GM18867 (cell line): ENCODE data around the gene CCDC70.

ENCODE experiments used
- ATAC-seq: cut with Tn5 transposase; IDR thresholded peaks from one replicate; pipeline ENCODE4 v1.9.1; 2021; ENCODE audit warnings: mild to moderate bottlenecking, moderate library complexity; ENCODE audit not compliant: unreplicated experiment

CCDC70 gene

DNA sequence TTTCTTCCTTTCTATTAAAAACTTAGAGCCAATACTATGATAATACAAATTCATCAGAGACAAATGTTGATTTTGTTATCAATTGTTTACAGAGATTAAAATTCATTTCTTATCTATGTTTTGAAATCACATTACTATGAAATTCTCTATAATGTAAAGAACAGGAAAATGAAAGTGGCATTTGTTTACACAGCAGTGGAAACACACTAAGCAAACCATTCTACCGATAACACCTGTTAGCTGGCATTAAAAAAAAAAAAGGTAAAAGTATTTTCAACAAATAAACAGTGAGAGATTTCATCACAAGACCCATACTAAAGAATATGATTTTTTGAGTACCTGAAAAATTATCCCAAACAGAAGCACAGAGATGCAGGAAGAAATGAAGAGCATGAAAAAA is 4.8 kb upstream of the CCDC70 start:
- ATAC-seq = no peak

DNA sequence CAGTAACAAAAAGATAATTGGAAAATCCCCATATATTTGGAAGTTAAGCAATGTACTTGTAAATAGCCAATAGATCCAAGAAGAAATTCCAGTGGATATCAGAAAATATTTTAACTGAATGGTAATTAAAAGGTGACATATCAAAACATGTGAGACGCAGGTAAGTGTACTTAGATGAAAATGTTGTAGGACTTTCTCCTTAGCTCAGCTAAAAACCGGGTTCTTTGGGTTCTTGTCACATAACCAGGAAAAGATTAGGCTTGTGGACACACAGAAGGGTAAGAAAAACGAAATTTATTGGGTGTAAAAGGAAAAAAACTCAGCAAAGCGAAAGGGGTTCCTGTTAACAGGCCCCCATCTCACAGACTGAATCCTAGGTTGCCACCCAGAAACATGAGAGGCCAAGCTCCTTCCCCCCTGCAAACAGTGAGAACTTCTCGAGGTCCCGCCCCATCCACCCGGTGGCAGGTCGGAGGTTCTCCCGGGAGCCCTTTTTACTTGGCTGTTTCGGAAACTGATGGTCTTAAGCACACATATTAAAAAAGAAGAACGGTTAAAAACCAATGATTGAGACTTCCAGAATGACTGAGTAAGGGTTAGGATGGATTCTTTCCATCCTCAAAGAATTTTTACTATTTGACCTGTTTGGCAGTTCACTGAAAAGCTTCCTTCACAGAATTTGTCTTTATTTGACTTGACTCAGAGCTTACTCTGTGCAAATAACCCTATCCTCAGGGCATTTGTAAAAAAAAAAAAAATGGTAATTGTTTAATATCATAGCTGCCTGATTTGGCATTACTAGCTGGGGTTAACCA is 3.1 kb upstream of the CCDC70 start:
- ATAC-seq = no peak

DNA sequence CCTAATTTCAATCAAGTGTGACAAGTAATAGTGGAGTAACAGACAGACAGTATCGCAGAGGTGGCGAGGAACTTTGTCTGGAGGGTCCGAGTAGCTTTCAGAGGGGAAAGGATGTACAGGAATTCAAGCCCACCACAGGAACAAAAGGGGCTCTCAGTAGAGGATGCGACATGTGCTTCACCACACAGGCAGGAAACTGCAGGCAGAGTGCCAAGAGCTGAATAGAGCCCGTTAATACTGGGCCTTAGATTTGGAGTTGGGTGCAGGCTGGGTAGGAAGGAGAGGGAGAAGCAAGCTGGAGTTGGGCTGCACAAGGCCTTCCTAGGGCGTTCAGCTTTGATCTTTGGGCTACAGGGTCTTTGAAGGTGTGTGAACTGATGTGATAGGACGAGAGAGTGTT is 1.2 kb downstream of the CCDC70 start:
- no peak for ATAC-seq

GRCh38 chr13:51865838-51866237 is 4.1 kb downstream of the CCDC70 start:
- ATAC-seq = no peak

- no peak for ATAC-seq
Observed at GRCh38 chr13:51867062-51867461, 5.3 kb downstream of the CCDC70 start.

DNA sequence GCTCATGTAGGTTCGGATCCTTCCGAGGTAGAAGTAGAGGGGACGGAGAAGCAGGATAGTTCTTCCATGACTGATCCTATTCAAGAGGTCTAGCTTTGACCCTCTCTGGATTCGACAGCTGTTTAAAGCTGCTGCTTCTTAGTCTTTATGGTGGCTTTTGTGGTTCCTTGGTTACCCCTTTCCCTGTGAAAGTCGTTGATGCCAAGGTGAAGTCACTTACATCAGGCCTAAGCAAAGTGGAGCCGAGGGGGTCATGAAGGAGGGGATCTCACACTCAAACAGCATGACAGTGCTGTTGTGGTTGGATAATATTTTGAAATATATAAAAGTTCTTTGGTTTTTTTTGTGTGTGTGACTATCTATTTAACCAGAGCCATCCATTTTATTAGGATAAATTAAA is 8.1 kb downstream of the CCDC70 start:
- ATAC-seq = no peak

DNA sequence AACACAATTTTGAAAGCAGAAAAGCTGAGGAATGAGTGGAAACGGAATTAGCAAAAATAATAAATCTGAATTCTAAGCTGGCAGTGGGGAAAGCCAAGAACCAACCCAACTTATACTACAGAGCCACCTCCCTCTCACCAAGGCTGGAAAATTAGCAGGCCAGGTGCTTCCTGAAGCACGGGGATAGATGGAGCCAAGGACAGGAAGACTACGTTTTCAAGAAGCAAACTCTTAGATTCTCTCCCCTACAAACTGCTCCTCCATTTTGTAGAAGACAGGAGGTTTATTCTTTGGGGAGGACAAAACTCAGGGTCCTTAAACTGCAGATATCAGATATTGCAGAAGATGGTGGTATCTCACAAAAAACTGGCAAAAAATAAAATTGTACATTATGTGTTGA is 8.8 kb downstream of the CCDC70 start:
- no peak for ATAC-seq

- ATAC-seq = no peak
Observed at GRCh38 chr13:51873117-51873798, 11.5 kb downstream of the CCDC70 start.

DNA sequence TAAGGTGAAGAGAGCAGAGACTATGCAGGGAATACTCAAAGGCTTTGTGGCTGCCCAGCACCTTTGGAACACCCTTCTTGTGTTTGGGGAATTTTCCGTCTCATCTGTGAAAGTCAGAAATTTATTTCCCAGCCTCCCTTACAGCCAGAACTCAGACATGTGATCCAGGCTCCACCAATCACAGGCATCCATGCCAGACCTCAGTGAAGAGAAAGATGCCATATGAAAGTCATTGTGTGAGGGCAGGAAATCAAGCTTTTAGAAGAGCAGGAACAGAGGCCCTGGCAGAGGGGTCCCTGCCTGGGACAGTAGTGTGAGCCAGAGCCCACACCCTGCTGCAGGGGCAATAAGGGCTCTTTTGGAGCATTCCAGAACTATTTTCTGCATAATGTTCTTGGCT is 12.1 kb downstream of the CCDC70 start:
- no peak for ATAC-seq

DNA sequence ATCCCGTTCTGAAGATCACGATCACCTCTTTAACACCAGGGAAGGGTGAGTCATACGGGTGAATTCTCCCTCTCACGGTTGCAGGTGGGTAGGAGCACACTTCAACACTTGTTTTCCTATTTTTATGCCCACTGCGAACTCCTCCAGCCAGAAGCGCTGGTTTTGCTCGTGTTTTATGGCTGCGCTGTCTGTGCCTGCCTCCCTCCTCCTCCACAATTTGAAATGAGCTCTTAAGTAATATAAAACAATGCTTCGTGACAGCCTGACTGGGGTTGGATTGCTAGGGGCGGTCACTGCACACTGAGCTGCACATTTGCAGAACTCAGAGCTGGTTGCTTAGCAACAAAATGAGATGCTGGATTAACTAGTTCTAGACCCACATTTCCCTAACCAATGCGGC is 12.9 kb downstream of the CCDC70 start:
- no peak for ATAC-seq

DNA sequence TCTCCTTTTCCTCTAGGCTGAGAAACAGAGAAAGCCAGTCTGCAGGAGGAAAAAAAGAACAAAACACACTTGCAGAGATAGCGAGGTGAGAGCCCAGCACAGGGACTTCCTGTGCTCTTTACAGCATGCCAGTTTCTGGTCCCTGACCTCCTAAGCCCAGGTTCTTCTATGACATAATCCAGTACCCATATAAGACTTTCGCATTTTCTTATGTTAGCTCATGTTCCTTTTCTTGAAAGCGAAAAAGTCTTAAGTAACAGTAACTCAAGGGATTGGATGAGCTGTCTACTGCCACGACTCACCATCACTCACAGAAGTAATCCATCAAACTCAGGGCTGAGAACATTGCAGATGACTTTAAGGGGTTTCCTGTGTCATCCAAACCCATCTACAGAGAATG is 17.4 kb downstream of the CCDC70 start:
- ATAC-seq = peak; percentile 48

DNA sequence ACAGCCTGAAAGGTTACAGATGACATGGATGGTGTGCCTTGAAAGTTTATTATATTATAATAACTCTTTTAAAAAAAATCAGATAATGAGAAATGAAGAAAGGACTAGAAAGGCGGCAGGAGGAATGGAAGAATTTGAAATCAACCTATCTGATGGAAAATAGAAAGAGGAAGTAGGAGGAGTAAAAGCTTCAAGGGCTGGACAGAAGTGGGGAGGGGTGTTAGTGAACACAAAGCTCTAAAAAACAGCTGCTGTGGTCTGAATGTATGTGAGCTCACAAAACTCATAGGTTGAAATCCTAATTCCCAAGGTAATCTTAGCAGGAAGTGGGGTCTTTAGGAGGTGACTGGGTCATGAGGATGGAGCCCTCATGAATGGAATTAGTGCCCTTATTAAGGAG is 19.5 kb downstream of the CCDC70 start:
- no peak for ATAC-seq

GRCh38 chr13:51882570-51883225 is 20.9 kb downstream of the CCDC70 start:
- no peak for ATAC-seq

- no peak for ATAC-seq
Observed at GRCh38 chr13:51883226-51883600, 21.4 kb downstream of the CCDC70 start.

GRCh38 chr13:51885651-51886050 is 23.9 kb downstream of the CCDC70 start:
- no peak for ATAC-seq

- ATAC-seq = no peak
Observed at GRCh38 chr13:51887468-51887867, 25.7 kb downstream of the CCDC70 start.

DNA sequence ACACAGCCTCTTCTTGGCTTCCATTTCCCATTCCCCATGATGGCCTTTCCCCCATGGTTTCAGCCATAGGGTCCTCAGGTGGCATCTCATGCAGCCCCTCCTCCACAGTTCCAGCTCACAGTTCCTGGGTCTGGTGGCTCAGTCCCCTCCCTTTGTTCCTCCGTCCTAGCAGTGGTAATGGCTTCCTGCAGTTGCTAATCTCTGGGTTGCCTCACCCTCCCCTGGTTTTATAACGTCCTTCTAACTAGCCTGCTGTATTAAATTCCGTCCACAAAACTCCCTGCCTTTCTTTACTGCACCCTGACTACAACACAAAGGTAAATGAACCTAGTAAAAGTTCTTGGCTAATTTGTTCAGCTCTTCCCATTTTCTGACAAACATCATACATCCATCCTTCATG is 30.9 kb downstream of the CCDC70 start:
- no peak for ATAC-seq

DNA sequence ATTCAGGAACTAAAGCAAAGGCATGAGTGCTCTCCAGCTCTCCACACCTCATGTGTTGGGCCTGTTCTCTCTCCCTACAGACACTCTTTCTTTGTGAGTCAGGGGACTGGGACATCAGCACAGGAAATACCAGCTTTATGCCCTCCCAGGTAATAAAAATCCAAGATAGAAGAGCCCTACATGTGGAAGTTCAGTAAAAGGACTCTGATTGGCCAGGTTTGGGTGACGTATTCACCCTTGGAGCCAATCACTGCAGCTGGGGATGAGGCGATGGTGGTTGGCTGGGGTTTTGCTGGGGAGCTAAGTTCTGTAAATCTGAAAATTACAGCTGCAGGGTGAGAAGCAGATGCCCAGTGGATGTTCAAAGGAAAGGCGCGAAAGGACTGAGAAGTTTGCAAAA is 32.5 kb downstream of the CCDC70 start:
- ATAC-seq = no peak

- ATAC-seq = peak; percentile 90
Observed at GRCh38 chr13:51895906-51896888, 34.4 kb downstream of the CCDC70 start.

DNA sequence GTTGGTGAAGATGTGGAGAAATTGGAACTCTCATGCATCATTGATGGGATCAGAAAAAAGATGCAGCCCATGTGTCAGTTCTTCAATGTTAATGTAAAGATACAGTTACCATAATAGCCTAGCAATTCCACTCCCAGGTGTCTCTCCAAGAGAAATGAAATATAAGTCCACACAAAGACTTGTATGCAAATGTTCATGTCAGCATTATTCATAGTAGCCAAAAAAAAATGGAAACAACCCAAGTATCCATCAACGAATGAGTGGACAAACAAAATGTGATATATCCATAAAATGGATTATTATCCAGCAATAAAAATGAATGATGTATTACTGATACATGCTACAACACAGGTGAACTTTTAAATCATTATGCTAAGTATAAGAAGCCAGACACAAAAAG is 38.7 kb downstream of the CCDC70 start:
- ATAC-seq = no peak

DNA sequence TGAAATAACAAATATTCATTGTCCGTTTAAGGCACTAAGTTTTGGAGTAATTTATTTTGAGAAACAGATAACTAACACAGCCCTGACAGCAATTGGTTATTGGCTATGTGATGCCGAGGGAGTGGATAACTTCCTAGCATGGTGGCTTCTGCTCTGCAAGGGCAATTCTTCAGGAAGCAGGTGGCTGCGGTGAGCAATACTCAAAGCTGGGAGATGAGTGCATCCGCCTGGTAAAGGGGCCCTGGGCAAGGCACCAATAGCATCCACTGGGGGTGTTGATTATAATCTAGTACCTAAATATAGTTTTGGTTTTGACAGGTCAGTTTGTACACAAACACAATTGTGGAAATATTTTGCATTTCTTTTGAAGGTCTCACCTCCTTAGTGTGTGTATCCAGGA is 41.0 kb downstream of the CCDC70 start:
- ATAC-seq = no peak
